ENCODE results near the gene RIPK4. TPM values are rescaled to one million over a fixed set of nuclear protein-coding genes. Genes with fewer than 3 reads are reported as not detected.

The RIPK4 gene
- total RNA-seq, 1 donor from 2014 or later: 11.3 TPM

- Mint-ChIP-seq H3K27me3 (ENCODE audit: low read depth) (no peaks in the 10 kb centered on the region), H3K4me3 (ENCODE audit: unreplicated experiment) (no peak overlapping the region), H3K9me3 (ENCODE audit: low read depth) (no peaks in the 10 kb centered on the region), H3K4me1 (ENCODE audit: low read depth) (peaks cover 40% of the 10 kb centered on the region), H3K27ac (ENCODE audit: unreplicated experiment) (peak overlapping the region; percentile 17), H3K36me3 (ENCODE audit: low read depth) (peaks cover 27% of the 10 kb centered on the region)
- no peak for DNase-seq (ENCODE audit: low spot score)
- TF ChIP-seq CTCF (IDR thresholded peaks at IDR 0.05): no peak
Measured at GRCh38 chr21:41751611-41752011, 15.2 kb downstream of the RIPK4 start.

- Mint-ChIP-seq H3K27me3 (ENCODE audit: low read depth) (no peaks in the 10 kb centered on the region), H3K4me3 (ENCODE audit: unreplicated experiment) (no peak overlapping the region), H3K27ac (ENCODE audit: unreplicated experiment) (no peak overlapping the region), H3K4me1 (ENCODE audit: low read depth) (peaks cover 40% of the 10 kb centered on the region), H3K9me3 (ENCODE audit: low read depth) (no peaks in the 10 kb centered on the region), H3K36me3 (ENCODE audit: low read depth) (peaks cover 26% of the 10 kb centered on the region)
- DNase-seq (ENCODE audit: low spot score): no peak
- no peak for TF ChIP-seq CTCF (IDR thresholded peaks at IDR 0.05)
Measured at GRCh38 chr21:41750532-41751151, 16.2 kb downstream of the RIPK4 start.

GRCh38 chr21:41750051-41750450 is 16.8 kb downstream of the RIPK4 start:
- no peak for DNase-seq (ENCODE audit: low spot score)
- Mint-ChIP-seq H3K27ac (ENCODE audit: unreplicated experiment) (no peak overlapping the region), H3K27me3 (ENCODE audit: low read depth) (no peaks in the 10 kb centered on the region), H3K4me3 (ENCODE audit: unreplicated experiment) (no peak overlapping the region), H3K36me3 (ENCODE audit: low read depth) (peaks cover 26% of the 10 kb centered on the region), H3K9me3 (ENCODE audit: low read depth) (no peaks in the 10 kb centered on the region), H3K4me1 (ENCODE audit: low read depth) (peaks cover 36% of the 10 kb centered on the region)
- TF ChIP-seq CTCF (IDR thresholded peaks at IDR 0.05): no peak

GRCh38 chr21:41749286-41749685 is 17.6 kb downstream of the RIPK4 start:
- Mint-ChIP-seq H3K27me3 (ENCODE audit: low read depth) (no peaks in the 10 kb centered on the region), H3K4me1 (ENCODE audit: low read depth) (peaks cover 35% of the 10 kb centered on the region), H3K9me3 (ENCODE audit: low read depth) (no peaks in the 10 kb centered on the region), H3K4me3 (ENCODE audit: unreplicated experiment) (no peak overlapping the region), H3K27ac (ENCODE audit: unreplicated experiment) (no peak overlapping the region), H3K36me3 (ENCODE audit: low read depth) (peaks cover 29% of the 10 kb centered on the region)
- DNase-seq (ENCODE audit: low spot score): no peak
- no peak for TF ChIP-seq CTCF (IDR thresholded peaks at IDR 0.05)

GRCh38 chr21:41747943-41748738 is 18.7 kb downstream of the RIPK4 start:
- peak; percentile 56 for DNase-seq (ENCODE audit: low spot score)
- H3K4me1 Mint-ChIP-seq (ENCODE audit: low read depth): peaks cover 26% of the 10 kb centered on the region
- H3K4me3 Mint-ChIP-seq (ENCODE audit: unreplicated experiment): no peak overlapping the region
- H3K27me3 Mint-ChIP-seq (ENCODE audit: low read depth): no peaks in the 10 kb centered on the region
- H3K36me3 Mint-ChIP-seq (ENCODE audit: low read depth): peaks cover 32% of the 10 kb centered on the region
- no peaks in the 10 kb centered on the region for H3K9me3 Mint-ChIP-seq (ENCODE audit: low read depth)
- no peak for TF ChIP-seq CTCF (IDR thresholded peaks at IDR 0.05)
- H3K27ac Mint-ChIP-seq (ENCODE audit: unreplicated experiment): no peak overlapping the region

Measured in chondrocyte (in vitro differentiated cells).